GM12878 (cell line): ENCODE results near the gene SRP14. TPM values are rescaled to one million over a fixed set of nuclear protein-coding genes. Genes with fewer than 3 reads are reported as not detected.

ENCODE experiments used
- ATAC-seq: fragments of 200-7000 bp; cut with Tn5 transposase; 3 replicates; pipeline ENCODE4 v1.9.1; 2020; ENCODE audit warnings: mild to moderate bottlenecking, moderate library complexity
- BruUV-seq: library from RNA; stranded (reverse); fragments of 400-500 nt; replicated peaks from 2 replicates; lab custom pipeline; 2021; lab: Mats Ljungman, UMichigan
- CTCF ChIA-PET: fragments of 300-600 bp; sonication (Branson Sonifier 250); formaldehyde crosslinking; extraction: SDS; loops from one replicate; lab custom pipeline; 2021; ENCODE audit warnings: inconsistent platforms; lab: Yijun Ruan, JAX
- POLR2A ChIA-PET: fragments of 350-600 bp; formaldehyde crosslinking; extraction: SDS; loops from one replicate; lab custom pipeline; 2021; ENCODE audit warnings: inconsistent platforms; lab: Charles Lee
- RAD21 ChIA-PET: fragments of 300-600 bp; sonication (Branson Sonifier 250); formaldehyde crosslinking; loops from one replicate; lab custom pipeline; 2023; ENCODE audit warnings: antibody characterized with exemption; ENCODE audit not compliant: unreplicated experiment; lab: Charles Lee
- SMC1A ChIA-PET: fragments of 300-600 bp; sonication (Branson Sonifier 250); formaldehyde crosslinking; loops from one replicate; lab custom pipeline; 2023; ENCODE audit not compliant: unreplicated experiment, uncharacterized antibody; lab: Charles Lee
- DNase-seq: peaks from one replicate; pipeline ENCODE4 v3.0.0-alpha.2; 2011; ENCODE audit warnings: low read depth, low spot score
- FAIRE-seq: peaks from 3 replicates; lab custom pipeline; 2011; peaks lifted over from hg19 to GRCh38; lab: Jason Lieb, UNC
- H2AFZ ChIP-seq: 2 replicates; pipeline ENCODE4 v1.6.0; 2011; ENCODE audit warnings: low read depth, low read length, control low read depth; ENCODE audit not compliant: control insufficient read depth
- H3K27ac ChIP-seq: 2 replicates; pipeline ENCODE4 v1.5.1; 2011; ENCODE audit warnings: control low read depth; ENCODE audit not compliant: control insufficient read depth, insufficient read depth
- H3K27me3 ChIP-seq, 2 experiments: replicated peaks in 1 of 2; 2 replicates each; pipeline versions ENCODE4 v1.6.0 to v1.6.1; 2011; ENCODE audit warnings: low read length in 1 of 2; ENCODE audit not compliant: control insufficient read depth in 2 of 2, insufficient read depth in 2 of 2
- H3K36me3 ChIP-seq, 2 experiments: 2 replicates each; pipeline ENCODE4 v1.5.1; 2011; ENCODE audit warnings: low read length in 1 of 2; ENCODE audit not compliant: control insufficient read depth in 2 of 2, insufficient read depth in 2 of 2
- H3K4me1 ChIP-seq: 2 replicates; pipeline ENCODE4 v1.6.1; 2011; ENCODE audit warnings: mild to moderate bottlenecking, low read length, moderate library complexity, mixed read lengths; ENCODE audit not compliant: control insufficient read depth, insufficient read depth
- H3K4me2 ChIP-seq: 2 replicates; pipeline ENCODE4 v1.6.0; 2011; ENCODE audit warnings: control low read depth; ENCODE audit not compliant: control insufficient read depth, insufficient read depth
- H3K4me3 ChIP-seq: fragments of 200-600 bp; sonication (generic); 2 replicates; pipeline ENCODE4 v1.5.1; 2016
- H3K79me2 ChIP-seq: 2 replicates; pipeline ENCODE4 v1.6.0; 2011; ENCODE audit warnings: low read length; ENCODE audit not compliant: control insufficient read depth, insufficient read depth
- H3K9ac ChIP-seq: 2 replicates; pipeline ENCODE4 v1.8.0; 2011; ENCODE audit warnings: low read length, control low read depth, mixed read lengths; ENCODE audit not compliant: control insufficient read depth, insufficient read depth
- H3K9me3 ChIP-seq: replicated peaks from 3 replicates; pipeline ENCODE4 v1.5.1; 2011; ENCODE audit warnings: mild to moderate bottlenecking, low read length; ENCODE audit not compliant: control insufficient read depth, insufficient read depth
- H4K20me1 ChIP-seq: 2 replicates; pipeline ENCODE4 v1.6.0; 2011; ENCODE audit not compliant: control insufficient read depth, insufficient read depth
- CHD1 ChIP-seq: IDR thresholded peaks from 2 replicates; pipeline ENCODE4 v1.6.1; 2012; ENCODE audit warnings: low read depth, low read length, improper control_type of control experiment
- MTA2 ChIP-seq: fragments of 450-650 bp; IDR thresholded peaks from 2 replicates; pipeline ENCODE4 v1.6.1; 2016; ENCODE audit warnings: low read depth, mild to moderate bottlenecking, moderate library complexity
- NFXL1 ChIP-seq: fragments of 450-650 bp; IDR thresholded peaks from 2 replicates; pipeline ENCODE4 v1.6.1; 2017; ENCODE audit warnings: antibody characterized with exemption, mild to moderate bottlenecking, borderline replicate concordance
- PAX5 ChIP-seq: IDR thresholded peaks from 2 replicates; pipeline ENCODE4 v1.6.1; 2011; ENCODE audit warnings: low read depth, low read length, borderline replicate concordance
- RAD21 ChIP-seq: IDR thresholded peaks from 2 replicates; pipeline ENCODE4 v1.6.1; 2011; ENCODE audit warnings: mild to moderate bottlenecking, low read depth, low read length, moderate library complexity; ENCODE audit not compliant: insufficient read depth
- RFX5 ChIP-seq: IDR thresholded peaks from 2 replicates; pipeline ENCODE4 v1.6.1; 2011; ENCODE audit warnings: low read depth, low read length, improper control_type of control experiment
- SIX5 ChIP-seq: IDR thresholded peaks from 2 replicates; pipeline ENCODE4 v1.6.1; 2011; ENCODE audit warnings: mild to moderate bottlenecking, low read depth, low read length, moderate library complexity; ENCODE audit not compliant: severe bottlenecking
- SMC3 ChIP-seq: IDR thresholded peaks from 2 replicates; pipeline ENCODE4 v1.6.1; 2011; ENCODE audit warnings: low read length, improper control_type of control experiment, borderline replicate concordance
- SUPT20H ChIP-seq: IDR thresholded peaks from 2 replicates; pipeline ENCODE4 v1.6.1; 2011; ENCODE audit warnings: low read depth, mild to moderate bottlenecking, low read length, moderate library complexity, borderline replicate concordance; ENCODE audit not compliant: control insufficient read depth
- in situ Hi-C: fragments of 300-500 bp; cut with MboI; formaldehyde crosslinking; loops from 9 replicates; pipeline ENCODE4 v1.14.3; 2018; ENCODE audit warnings: mixed read lengths
- intact Hi-C: fragments of 100-400 bp; cut with micrococcal nuclease; formaldehyde crosslinking; loops from one replicate; pipeline ENCODE4 v1.14.2; 2022; ENCODE audit not compliant: unreplicated experiment
- polyA plus RNA-seq, 11 experiments: library from polyadenylated mRNA; depleted of rRNA in 4 of 11; unstranded in 6 of 11; stranded (reverse) in 5 of 11; fragments of >200 nt; fragmentation: Nextera tagmentation in 4 of 11; fragmentation: Illumina TruSeq in 1 of 11; extraction: Ambion mirVana in 4 of 11; extraction: Trizol in 1 of 11; gene quantifications; 1 replicate in 1 of 11; 2 replicates in 10 of 11; pipeline versions ENCODE4 v1.2.1 to v1.2.3, GENCODE V29; 2011 to 2016; ENCODE audit warnings: inconsistent platforms in 2 of 11, missing spikeins in 2 of 11, low read depth in 1 of 11
- total RNA-seq, 4 experiments: library from RNA; depleted of rRNA in 3 of 4; stranded (reverse); fragments of >200 nt in 3 of 4; fragmentation: Illumina TruSeq in 1 of 4; extraction: Trizol in 1 of 4; gene quantifications; 2 replicates each; pipeline versions ENCODE4 v1.2.1 to v1.2.3, GENCODE V29; 2013 to 2021
- TF ChIP-seq, protein P1 (sequence below): fragments of 450-650 bp; IDR thresholded peaks from 2 replicates; pipeline ENCODE4 v1.6.1; 2018; ENCODE audit warnings: mild to moderate bottlenecking, low read depth, moderate library complexity; ENCODE audit not compliant: partially characterized antibody

Gene SRP14
- total and polyA plus RNA-seq, 10 of the 15 experiments (the other 5 are each of a cell fraction or from before 2014, with no cell fraction given): 141 to 1,182 (median 493) TPM

DNA sequence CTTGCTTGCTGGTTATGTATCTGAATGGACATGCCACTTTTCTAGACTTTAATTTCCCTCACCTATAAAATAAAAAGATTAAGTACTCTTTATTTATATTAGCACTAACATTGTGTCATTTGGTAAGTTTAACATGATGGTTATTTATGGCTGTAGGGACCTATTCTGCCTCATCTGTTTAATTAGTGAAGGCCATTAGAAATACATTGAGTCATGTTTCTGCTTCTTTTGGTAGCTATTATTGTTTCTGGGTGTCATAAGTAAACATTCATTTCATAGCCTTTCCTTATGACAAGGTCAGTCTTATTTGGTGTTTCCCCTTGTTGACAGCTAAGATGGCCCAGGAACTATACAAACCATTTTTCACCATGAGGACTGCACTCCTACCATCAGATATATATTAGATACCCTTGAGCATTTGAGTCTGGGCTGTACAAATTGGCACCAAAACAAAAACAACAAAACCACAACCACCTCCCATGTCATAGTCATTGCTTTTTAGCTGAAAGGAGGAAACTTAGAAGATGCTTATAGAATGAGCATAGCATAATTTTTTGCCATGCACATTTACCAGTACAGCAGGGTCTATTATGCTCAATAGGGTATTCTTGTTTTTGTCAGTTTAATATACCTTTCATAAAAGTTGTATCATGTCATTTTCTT, 39.3 kb downstream of the SRP14 start:
- H3K27me3 ChIP-seq: no peaks in the 10 kb centered on the region
- ATAC-seq: no peak
- no peaks in the 10 kb centered on the region for H3K9me3 ChIP-seq
- no peaks in the 10 kb centered on the region for H4K20me1 ChIP-seq
- no peak overlapping the region for H3K4me3 ChIP-seq
- no peak for TF ChIP-seq MTA2
- TF ChIP-seq NFXL1: no peak
- TF ChIP-seq CHD1: no peak
- no peak for TF ChIP-seq SUPT20H
- no peak for TF ChIP-seq SMC3
- no peak for TF ChIP-seq PAX5
- no peak for TF ChIP-seq SIX5
- no peak for TF ChIP-seq RAD21
- TF ChIP-seq RFX5: no peak
- TF ChIP-seq, protein P1, sequence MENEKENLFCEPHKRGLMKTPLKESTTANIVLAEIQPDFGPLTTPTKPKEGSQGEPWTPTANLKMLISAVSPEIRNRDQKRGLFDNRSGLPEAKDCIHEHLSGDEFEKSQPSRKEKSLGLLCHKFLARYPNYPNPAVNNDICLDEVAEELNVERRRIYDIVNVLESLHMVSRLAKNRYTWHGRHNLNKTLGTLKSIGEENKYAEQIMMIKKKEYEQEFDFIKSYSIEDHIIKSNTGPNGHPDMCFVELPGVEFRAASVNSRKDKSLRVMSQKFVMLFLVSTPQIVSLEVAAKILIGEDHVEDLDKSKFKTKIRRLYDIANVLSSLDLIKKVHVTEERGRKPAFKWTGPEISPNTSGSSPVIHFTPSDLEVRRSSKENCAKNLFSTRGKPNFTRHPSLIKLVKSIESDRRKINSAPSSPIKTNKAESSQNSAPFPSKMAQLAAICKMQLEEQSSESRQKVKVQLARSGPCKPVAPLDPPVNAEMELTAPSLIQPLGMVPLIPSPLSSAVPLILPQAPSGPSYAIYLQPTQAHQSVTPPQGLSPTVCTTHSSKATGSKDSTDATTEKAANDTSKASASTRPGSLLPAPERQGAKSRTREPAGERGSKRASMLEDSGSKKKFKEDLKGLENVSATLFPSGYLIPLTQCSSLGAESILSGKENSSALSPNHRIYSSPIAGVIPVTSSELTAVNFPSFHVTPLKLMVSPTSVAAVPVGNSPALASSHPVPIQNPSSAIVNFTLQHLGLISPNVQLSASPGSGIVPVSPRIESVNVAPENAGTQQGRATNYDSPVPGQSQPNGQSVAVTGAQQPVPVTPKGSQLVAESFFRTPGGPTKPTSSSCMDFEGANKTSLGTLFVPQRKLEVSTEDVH: no peak
- TF ChIP-seq, all 136 proteins: peak for 0
- Histone ChIP-seq H3K4me1 (no peaks in the 10 kb centered on the region), H3K27ac (no peak overlapping the region), H3K4me2 (no peak overlapping the region), H3K79me2 (no peaks in the 10 kb centered on the region), H2AFZ (no peak overlapping the region), H3K9ac (no peak overlapping the region), H3K36me3 (peaks cover 5 to 7% of the 10 kb centered on the region in 2 experiments; a peak in 3 of 4 replicates)
- FAIRE-seq (no peak), DNase-seq (no peak)
- ChIA-PET POLR2A (interaction anchor here (0.5 kb wide), 1 partner anchor 347 kb away, joined by 4 read pairs; no protein-coding TSS in a partner anchor), CTCF (no interaction called here), SMC1A (interaction anchor here (0.6 to 1.0 kb wide), 2 partner anchors 12 to 26 kb away, joined by 3 read pairs; no protein-coding TSS in a partner anchor), RAD21 (no interaction called here)
- BruUV-seq: no TSS peak
- in situ Hi-C loops (no loop called here), intact Hi-C loops (no loop called here)
